SU-DHL-6 (cell line): ENCODE results near the gene UCK2.

Experiments used
- H2AFZ ChIP-seq: fragments of 200-600 bp; sonication (generic); 2 replicates; pipeline ENCODE4 v1.6.1; 2014; ENCODE audit warnings: low read depth, mild to moderate bottlenecking, moderate library complexity, mixed read lengths, antibody characterized with exemption, low read length; ENCODE audit not compliant: severe bottlenecking
- H3F3A ChIP-seq: fragments of 200-600 bp; shearing (Covaris generic); 2 replicates; pipeline ENCODE4 v1.6.0; 2016; ENCODE audit warnings: antibody characterized with exemption, mild to moderate bottlenecking; ENCODE audit not compliant: insufficient read depth
- H3K27ac ChIP-seq: fragments of 200-600 bp; sonication (generic); 2 replicates; pipeline ENCODE4 v1.5.1; 2016; ENCODE audit warnings: low read depth, mild to moderate bottlenecking, low read length, moderate library complexity, mixed read lengths
- H3K27me3 ChIP-seq: fragments of 200-600 bp; sonication (generic), shearing (Covaris generic); 2 replicates; pipeline ENCODE4 v1.6.0; 2014; ENCODE audit warnings: mild to moderate bottlenecking, low read length
- H3K36me3 ChIP-seq: fragments of 200-600 bp; sonication (generic); 2 replicates; pipeline ENCODE4 v1.6.1; 2014; ENCODE audit warnings: mild to moderate bottlenecking, low read length, mixed read lengths
- H3K4me2 ChIP-seq: fragments of 300-600, 200-600 bp; shearing (Covaris generic), sonication (generic); 2 replicates; pipeline ENCODE4 v1.6.0; 2014; ENCODE audit warnings: low read length, low read depth, mild to moderate bottlenecking; ENCODE audit not compliant: poor library complexity, severe bottlenecking
- H3K4me3 ChIP-seq: fragments of 200-600 bp; sonication (generic); 2 replicates; pipeline ENCODE4 v1.5.1; 2014; ENCODE audit warnings: antibody characterized with exemption, low read length, mild to moderate bottlenecking, mixed read lengths; ENCODE audit not compliant: insufficient read depth, poor library complexity, severe bottlenecking
- H3K79me2 ChIP-seq: fragments of 200-600 bp; sonication (generic); 2 replicates; pipeline ENCODE4 v1.6.1; 2014; ENCODE audit warnings: mild to moderate bottlenecking, low read length, moderate library complexity; ENCODE audit not compliant: insufficient read depth
- H3K9ac ChIP-seq: fragments of 200-600 bp; sonication (generic); 2 replicates; pipeline ENCODE4 v1.7.0; 2014; ENCODE audit warnings: mild to moderate bottlenecking, low read length
- H3K9me2 ChIP-seq: fragments of 200-600 bp; sonication (generic); replicated peaks from 2 replicates; pipeline ENCODE4 v1.6.1; 2014; ENCODE audit warnings: low read length; ENCODE audit not compliant: insufficient read depth
- H3K9me3 ChIP-seq: fragments of 200-600 bp; sonication (generic); 2 replicates; pipeline ENCODE4 v1.6.1; 2014; ENCODE audit warnings: low read length, mixed read lengths; ENCODE audit not compliant: insufficient read depth
- H4K20me1 ChIP-seq: fragments of 200-600 bp; sonication (generic); 2 replicates; pipeline ENCODE4 v1.6.1; 2014; ENCODE audit warnings: low read depth, mild to moderate bottlenecking, antibody characterized with exemption, low read length, moderate library complexity, mixed read lengths
- CTCF ChIP-seq: fragments of 200-600 bp; sonication (generic); IDR thresholded peaks from one replicate; pipeline ENCODE4 v1.5.1; 2017; ENCODE audit warnings: antibody characterized with exemption, mild to moderate bottlenecking, low read length, moderate library complexity; ENCODE audit not compliant: insufficient read depth, poor library complexity, severe bottlenecking
- EZH2phosphoT487 ChIP-seq: fragments of 200-600 bp; sonication (generic), shearing (Covaris generic); conservative IDR thresholded peaks from 2 replicates; pipeline ENCODE4 v1.6.1; 2018; ENCODE audit warnings: mild to moderate bottlenecking, antibody characterized with exemption, low read length, moderate library complexity, mixed read lengths

UCK2 gene

GRCh38 chr1:165904948-165905347, 77.5 kb downstream of the UCK2 start:
- H3K4me2 ChIP-seq: no peak overlapping the region
- H3K79me2 ChIP-seq: no peaks in the 10 kb centered on the region
- no peaks in the 10 kb centered on the region for H3K27me3 ChIP-seq
- TF ChIP-seq EZH2phosphoT487 (no peak), CTCF (no peak)
- no peaks in the 10 kb centered on the region for H3K9me3 ChIP-seq
- H4K20me1 ChIP-seq: no peaks in the 10 kb centered on the region
- H3K4me3 ChIP-seq: no peak overlapping the region
- no peaks in the 10 kb centered on the region for H3K9me2 ChIP-seq
- no peak overlapping the region for H3K9ac ChIP-seq
- H3F3A ChIP-seq: no peaks in the 10 kb centered on the region
- no peak overlapping the region for H2AFZ ChIP-seq
- 0 out of 2 replicates have a peak, but pooled peaks cover 6% of the 10 kb centered on the region for H3K36me3 ChIP-seq
- H3K27ac ChIP-seq: no peak overlapping the region

- H3K36me3 ChIP-seq: 0 out of 2 replicates have a peak, but pooled peaks cover 6% of the 10 kb centered on the region
- H3K79me2 ChIP-seq: no peaks in the 10 kb centered on the region
- H3K4me2 ChIP-seq: no peak overlapping the region
- H3K9me2 ChIP-seq: no peaks in the 10 kb centered on the region
- no peak overlapping the region for H3K4me3 ChIP-seq
- no peak for TF ChIP-seq EZH2phosphoT487
- TF ChIP-seq CTCF: no peak
- H3K9me3 ChIP-seq: no peaks in the 10 kb centered on the region
- no peak overlapping the region for H3K9ac ChIP-seq
- H2AFZ ChIP-seq: no peak overlapping the region
- no peaks in the 10 kb centered on the region for H4K20me1 ChIP-seq
- no peaks in the 10 kb centered on the region for H3F3A ChIP-seq
- no peaks in the 10 kb centered on the region for H3K27me3 ChIP-seq
- no peak overlapping the region for H3K27ac ChIP-seq
These were observed 78.4 kb downstream of the UCK2 start for GRCh38 chr1:165905853-165906252.

GRCh38 chr1:165907256-165907857, 79.9 kb downstream of the UCK2 start:
- no peaks in the 10 kb centered on the region for H3K9me2 ChIP-seq
- 0 out of 2 replicates have a peak, but pooled peaks cover 6% of the 10 kb centered on the region for H3K36me3 ChIP-seq
- H3K27ac ChIP-seq: no peak overlapping the region
- H2AFZ ChIP-seq: no peak overlapping the region
- H3K27me3 ChIP-seq: no peaks in the 10 kb centered on the region
- H3K9me3 ChIP-seq: no peaks in the 10 kb centered on the region
- no peak for TF ChIP-seq EZH2phosphoT487
- H3K4me3 ChIP-seq: no peak overlapping the region
- no peaks in the 10 kb centered on the region for H4K20me1 ChIP-seq
- H3F3A ChIP-seq: no peaks in the 10 kb centered on the region
- H3K4me2 ChIP-seq: no peak overlapping the region
- no peaks in the 10 kb centered on the region for H3K79me2 ChIP-seq
- H3K9ac ChIP-seq: no peak overlapping the region

GRCh38 chr1:165910764-165911421, 83.5 kb downstream of the UCK2 start:
- Histone ChIP-seq H2AFZ (no peak overlapping the region), H3K9ac (no peak overlapping the region), H3K4me2 (no peak overlapping the region), H4K20me1 (no peaks in the 10 kb centered on the region), H3K4me3 (no peak overlapping the region), H3K36me3 (0 out of 2 replicates have a peak, but pooled peaks cover 6% of the 10 kb centered on the region), H3K9me3 (no peaks in the 10 kb centered on the region), H3K79me2 (no peaks in the 10 kb centered on the region), H3K27me3 (no peaks in the 10 kb centered on the region), H3K9me2 (no peaks in the 10 kb centered on the region), H3F3A (no peaks in the 10 kb centered on the region), H3K27ac (no peak overlapping the region)
- TF ChIP-seq EZH2phosphoT487 (no peak), CTCF (no peak)
